Fibroblast of lung (primary cell): ENCODE measurements around the gene L1CAM.

Source experiments
- CTCF ChIP-seq, 2 donors: IDR thresholded peaks in 1 of 2; conservative IDR thresholded peaks in 1 of 2; 1 replicate in 1 of 2; 2 replicates in 1 of 2; pipeline ENCODE4 v1.5.1; 2011 to 2012; ENCODE audit warnings: low read length in 2 of 2, control low read depth in 1 of 2, inconsistent platforms in 1 of 2, low read depth in 1 of 2, mild to moderate bottlenecking in 1 of 2
- EZH2 ChIP-seq: IDR thresholded peaks from 2 replicates; pipeline ENCODE4 v1.5.1; 2012; ENCODE audit warnings: low read length, control low read depth, mild to moderate bottlenecking; ENCODE audit errors: missing control alignments

DNA sequence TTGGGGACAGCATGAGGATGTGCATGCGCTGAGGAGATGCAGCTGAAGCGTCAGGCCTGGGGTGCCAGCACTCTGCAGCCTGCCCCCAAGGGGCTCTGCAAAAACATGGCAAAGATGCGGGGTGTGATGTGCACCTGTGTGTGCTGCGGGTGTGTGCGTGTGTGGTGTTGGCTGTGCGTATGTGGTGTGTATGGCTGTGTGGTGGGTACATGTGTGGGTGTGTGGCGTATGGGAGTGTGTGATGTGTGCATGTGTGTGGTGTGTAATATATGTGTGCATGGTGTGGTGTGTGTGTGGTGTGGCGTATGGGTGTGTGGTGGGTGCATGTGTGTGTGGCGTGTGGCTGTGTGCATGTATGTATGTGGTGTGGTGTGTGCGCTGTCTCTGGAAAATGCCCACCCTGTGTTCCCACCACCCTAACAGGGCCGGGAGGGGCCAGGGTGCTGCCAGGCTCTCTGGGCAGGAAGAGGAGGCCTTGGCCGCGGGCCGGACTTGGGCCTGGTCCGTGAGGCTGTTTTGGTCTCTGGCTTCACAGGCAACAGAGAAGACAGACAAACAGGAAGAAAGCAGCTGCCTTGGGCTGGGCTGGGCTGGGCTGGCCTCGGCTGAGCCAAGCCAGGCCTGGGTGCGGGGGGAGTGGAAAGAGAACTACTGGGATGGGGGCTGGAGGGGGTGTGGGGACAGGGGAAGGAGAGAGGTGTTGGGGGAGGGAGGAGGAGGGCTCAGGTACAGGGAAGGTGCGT is 17.4 kb upstream of the L1CAM start:
- TF ChIP-seq CTCF (conservative IDR thresholded peaks at IDR 0.05 in 1 of 2, IDR thresholded peaks at IDR 0.05 in 1 of 2; ENCODE audit: low read depth in 1 of 2, low read length in 2 of 2) (no peak), EZH2 (no peak)
